GM18520 (cell line): ENCODE results near the gene DGKD.
A peak's percentile ranks its signal among the peaks of the same experiment; 100 is the strongest.
"Not testable (repeated sequence)": the region's sequence is repeated elsewhere in the genome, so short reads cannot be mapped to it uniquely, and the experiment has no call there.

ENCODE experiments used
- ATAC-seq: cut with Tn5 transposase; IDR thresholded peaks from one replicate; pipeline ENCODE4 v1.9.1; 2021; ENCODE audit not compliant: unreplicated experiment

DGKD gene

GRCh38 chr2:233360771-233361176 lies 6.5 kb downstream of the DGKD start:
- no peak for ATAC-seq

GRCh38 chr2:233361297-233361696 lies 7.0 kb downstream of the DGKD start:
- ATAC-seq = no peak

- no peak for ATAC-seq
These were observed 8.4 kb downstream of the DGKD start for GRCh38 chr2:233362742-233363141.

GRCh38 chr2:233363744-233364235 lies 9.5 kb downstream of the DGKD start:
- ATAC-seq = no peak

GRCh38 chr2:233365861-233366520 lies 11.7 kb downstream of the DGKD start:
- ATAC-seq = no peak

- no peak for ATAC-seq
These were observed 13.3 kb downstream of the DGKD start for GRCh38 chr2:233367586-233367985.

GRCh38 chr2:233368756-233369155 lies 14.5 kb downstream of the DGKD start:
- no peak for ATAC-seq

- no peak for ATAC-seq
These were observed 15.2 kb downstream of the DGKD start for GRCh38 chr2:233369462-233369861.

- ATAC-seq = no peak
These were observed 15.8 kb downstream of the DGKD start for GRCh38 chr2:233369897-233370685.

- ATAC-seq = no peak
These were observed 17.3 kb downstream of the DGKD start for GRCh38 chr2:233371641-233372040.

- ATAC-seq = no peak
These were observed 18.6 kb downstream of the DGKD start for GRCh38 chr2:233372855-233373254.

GRCh38 chr2:233373316-233373715 lies 19.0 kb downstream of the DGKD start:
- ATAC-seq = no peak

- not testable (repeated sequence) for ATAC-seq
These were observed 20.5 kb downstream of the DGKD start for GRCh38 chr2:233374776-233375175.

GRCh38 chr2:233375490-233376314 lies 21.4 kb downstream of the DGKD start:
- peak; percentile 36 for ATAC-seq

GRCh38 chr2:233379034-233379433 lies 24.7 kb downstream of the DGKD start:
- ATAC-seq = no peak

- no peak for ATAC-seq
These were observed 25.1 kb downstream of the DGKD start for GRCh38 chr2:233379441-233379840.

GRCh38 chr2:233380132-233380895 lies 26.0 kb downstream of the DGKD start:
- ATAC-seq = no peak

GRCh38 chr2:233380995-233381637 lies 26.8 kb downstream of the DGKD start:
- no peak for ATAC-seq

- no peak for ATAC-seq
These were observed 27.3 kb downstream of the DGKD start for GRCh38 chr2:233381638-233381995.

GRCh38 chr2:233384015-233384414 lies 29.7 kb downstream of the DGKD start:
- ATAC-seq = no peak
